ENCODE results near the gene CYB5B. TPM values are rescaled to one million over a fixed set of nuclear protein-coding genes. Genes with fewer than 3 reads are reported as not detected.

Gene CYB5B
- total RNA-seq, 4 donors from 2014 or later = 40.4 to 61.5 (median 50.4) TPM

DNA sequence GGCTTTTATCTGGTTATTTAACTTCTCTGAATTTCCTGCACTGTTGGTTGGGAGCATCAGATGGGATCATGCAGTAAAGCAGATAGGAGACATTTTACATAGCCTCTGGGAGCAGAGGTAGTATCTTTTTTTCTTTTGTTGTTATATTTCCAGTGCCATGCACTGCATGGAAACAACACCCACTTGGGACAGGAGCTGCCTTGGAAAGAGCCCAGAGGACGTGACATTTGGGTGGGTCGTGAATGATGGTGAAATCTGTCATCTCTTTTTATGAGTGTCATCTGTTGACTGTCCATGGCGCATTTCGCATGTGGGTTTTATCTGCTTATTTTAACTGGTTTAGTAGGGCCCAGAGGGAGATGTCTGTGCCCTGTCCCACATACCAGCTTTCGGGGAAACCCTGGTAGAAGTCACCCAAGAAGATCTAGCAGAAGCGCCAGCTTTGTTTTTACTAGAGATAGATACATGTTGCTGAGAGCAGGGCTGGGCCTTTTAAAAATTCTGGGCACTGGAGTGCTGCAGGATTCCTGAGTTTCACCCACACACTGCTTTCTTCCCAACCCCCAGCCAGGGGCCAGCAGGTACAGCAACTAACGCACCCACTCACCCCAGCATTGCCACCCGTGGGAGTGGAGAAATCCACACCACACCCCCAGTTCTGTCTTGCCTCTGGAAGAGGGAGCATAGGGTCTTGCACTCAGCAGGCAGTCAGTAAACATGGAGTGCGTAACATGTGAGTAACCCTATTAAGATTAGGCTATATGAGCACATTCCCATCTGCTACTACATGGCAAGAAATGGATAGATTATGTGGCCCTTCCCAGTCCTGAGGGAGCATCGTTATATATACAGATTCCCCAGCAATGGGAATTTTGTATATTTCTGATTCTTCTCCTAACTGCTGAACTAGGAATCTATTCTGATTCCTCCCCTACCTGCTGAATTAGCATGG, 30.2 kb upstream of the CYB5B start:
- Histone ChIP-seq H3K27me3 (no peaks in the 10 kb centered on the region), H3K4me3 (replicated peaks in 1 of 3) (no peak overlapping the region), H3K36me3 (no peaks in the 10 kb centered on the region), H3K27ac (no peak overlapping the region), H3K9me3 (no peaks in the 10 kb centered on the region), H3K4me1 (peaks cover 19 to 29% of the 10 kb centered on the region in 2 donors)
- DNase-seq = no peak
- no peak for TF ChIP-seq POLR2A (IDR thresholded peaks at IDR 0.05)
- TF ChIP-seq, protein P1, sequence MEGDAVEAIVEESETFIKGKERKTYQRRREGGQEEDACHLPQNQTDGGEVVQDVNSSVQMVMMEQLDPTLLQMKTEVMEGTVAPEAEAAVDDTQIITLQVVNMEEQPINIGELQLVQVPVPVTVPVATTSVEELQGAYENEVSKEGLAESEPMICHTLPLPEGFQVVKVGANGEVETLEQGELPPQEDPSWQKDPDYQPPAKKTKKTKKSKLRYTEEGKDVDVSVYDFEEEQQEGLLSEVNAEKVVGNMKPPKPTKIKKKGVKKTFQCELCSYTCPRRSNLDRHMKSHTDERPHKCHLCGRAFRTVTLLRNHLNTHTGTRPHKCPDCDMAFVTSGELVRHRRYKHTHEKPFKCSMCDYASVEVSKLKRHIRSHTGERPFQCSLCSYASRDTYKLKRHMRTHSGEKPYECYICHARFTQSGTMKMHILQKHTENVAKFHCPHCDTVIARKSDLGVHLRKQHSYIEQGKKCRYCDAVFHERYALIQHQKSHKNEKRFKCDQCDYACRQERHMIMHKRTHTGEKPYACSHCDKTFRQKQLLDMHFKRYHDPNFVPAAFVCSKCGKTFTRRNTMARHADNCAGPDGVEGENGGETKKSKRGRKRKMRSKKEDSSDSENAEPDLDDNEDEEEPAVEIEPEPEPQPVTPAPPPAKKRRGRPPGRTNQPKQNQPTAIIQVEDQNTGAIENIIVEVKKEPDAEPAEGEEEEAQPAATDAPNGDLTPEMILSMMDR (IDR thresholded peaks at IDR 0.05) = no peak
- intact Hi-C loops (cut with DNase I) = loop anchor here (10.0 kb wide), 1 partner anchor 171 kb away; the partner anchor contains the start of gene NFAT5
- 79 to 82% methylated on average over 10 of the region's 10 CpGs for WGBS, 2 donors

DNA sequence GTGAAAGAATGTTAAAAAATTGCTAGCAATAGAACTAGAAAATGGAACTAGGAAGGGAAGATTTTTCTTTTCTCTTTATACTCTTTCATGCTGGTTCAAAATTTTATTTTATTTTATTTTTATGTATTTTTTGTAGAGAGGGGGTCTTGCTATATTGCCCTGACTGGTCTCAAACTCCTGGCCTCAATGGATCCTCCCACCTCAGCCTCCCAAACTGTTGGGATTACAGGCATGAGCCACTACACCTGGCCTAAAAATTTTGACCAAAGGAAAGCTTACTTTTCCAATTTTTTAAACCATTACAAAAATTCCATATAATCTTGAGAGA, 28.6 kb upstream of the CYB5B start:
- H3K27me3 ChIP-seq = no peaks in the 10 kb centered on the region
- H3K27ac ChIP-seq = peak overlapping the region in 2 of 3 donors; percentile 64 to 79
- DNase-seq = no peak
- intact Hi-C loops (cut with DNase I) = loop anchor here (5.0 to 10.0 kb wide), 2 partner anchors 169 to 356 kb away; partner anchors contain the start of genes NFAT5 and NOB1
- no peaks in the 10 kb centered on the region for H3K9me3 ChIP-seq
- H3K4me3 ChIP-seq (replicated peaks in 1 of 3) = no peak overlapping the region
- no peaks in the 10 kb centered on the region for H3K36me3 ChIP-seq
- H3K4me1 ChIP-seq = peaks cover 19 to 29% of the 10 kb centered on the region in 2 donors
- no peak for TF ChIP-seq POLR2A (IDR thresholded peaks at IDR 0.05)
- TF ChIP-seq, protein P1 (IDR thresholded peaks at IDR 0.05) = peak in 1 of 6 experiments; percentile 36

- Histone ChIP-seq H3K27ac (peak overlapping the region; percentile 30 to 79 (median 64)), H3K9me3 (no peaks in the 10 kb centered on the region), H3K36me3 (no peaks in the 10 kb centered on the region), H3K27me3 (no peaks in the 10 kb centered on the region), H3K4me3 (replicated peaks in 1 of 3) (no peak overlapping the region), H3K4me1 (peaks cover 19 to 29% of the 10 kb centered on the region in 2 donors)
- DNase-seq = peak; percentile 65 to 74
- TF ChIP-seq, protein P1 (IDR thresholded peaks at IDR 0.05) = peak in 5 of 6 experiments; percentile 37 to 81 (median 62)
- TF ChIP-seq POLR2A (IDR thresholded peaks at IDR 0.05) = no peak
- 39% methylated on average over 13 of the region's 13 CpGs for WGBS, 2 donors
- intact Hi-C loops (cut with DNase I) = loop anchor here (5.0 to 10.0 kb wide), 2 partner anchors 168 to 356 kb away; partner anchors contain the start of genes NFAT5 and NOB1
Measured at GRCh38 chr16:69396187-69397061, 28.0 kb upstream of the CYB5B start.

DNA sequence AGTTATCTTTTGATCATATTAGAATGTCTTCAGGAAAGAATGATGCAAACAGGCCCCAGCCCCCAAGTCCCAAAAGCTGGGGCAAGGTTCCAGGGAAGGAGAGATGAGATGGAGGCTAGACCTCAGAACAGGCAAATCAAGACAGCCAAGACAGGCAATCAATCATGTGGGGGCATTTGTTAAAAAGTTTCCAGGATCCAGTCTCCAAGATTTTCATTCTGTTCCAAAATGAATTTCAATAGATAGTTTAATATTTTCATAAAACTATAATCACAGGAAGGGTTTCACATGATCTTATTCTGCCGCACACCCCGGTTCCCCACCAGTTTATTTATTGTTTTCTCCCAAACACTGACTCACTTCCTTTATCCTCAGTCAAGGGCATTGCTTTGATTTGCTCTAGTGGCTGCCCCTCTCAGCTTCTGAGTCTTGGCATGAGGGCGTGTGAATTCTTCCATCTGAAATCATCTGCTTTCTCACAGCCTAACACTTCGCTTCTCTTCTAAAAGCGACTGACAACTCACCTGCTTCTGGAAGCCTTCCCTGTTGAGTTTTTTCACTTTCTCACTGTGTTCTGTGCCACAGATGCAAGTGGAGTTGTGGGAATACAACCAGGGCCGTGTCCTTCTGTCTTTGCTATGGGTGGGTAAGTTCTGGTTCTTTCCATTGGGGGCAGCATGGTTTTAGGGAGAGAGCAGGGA, 26.4 kb upstream of the CYB5B start:
- Histone ChIP-seq H3K4me3 (replicated peaks in 1 of 3) (no peak overlapping the region), H3K4me1 (peaks cover 19 to 29% of the 10 kb centered on the region in 2 donors), H3K27me3 (no peaks in the 10 kb centered on the region), H3K36me3 (no peaks in the 10 kb centered on the region), H3K27ac (peak overlapping the region; percentile 64 to 79 (median 69)), H3K9me3 (no peaks in the 10 kb centered on the region)
- DNase-seq = peak; percentile 59 to 60
- TF ChIP-seq, protein P1 (IDR thresholded peaks at IDR 0.05) = peak in 4 of 6 experiments; percentile 53 to 82 (median 64)
- TF ChIP-seq POLR2A (IDR thresholded peaks at IDR 0.05) = no peak
- 17 to 27% methylated on average over 6 of the region's 6 CpGs for WGBS, 2 donors
- intact Hi-C loops (cut with DNase I) = loop anchor here (5.0 to 10.0 kb wide), 2 partner anchors 167 to 354 kb away; partner anchors contain the start of genes NFAT5 and NOB1

Measured in thyroid gland (tissue), 4 donors.